H4 (cell line): ENCODE measurements around the gene RASGEF1B. TPM values are rescaled to one million over a fixed set of nuclear protein-coding genes. Genes with fewer than 3 reads are reported as not detected.

Experiments
- DNase-seq: peaks from one replicate; pipeline ENCODE4 v3.0.0-alpha.2; 2015; ENCODE audit warnings: low spot score
- total RNA-seq: library from RNA; depleted of rRNA; stranded (reverse); fragments of >200 nt; shearing (Covaris generic); gene quantifications from 2 replicates; pipeline ENCODE4 v1.2.3, GENCODE V29; 2014; rRNA removed

The RASGEF1B gene
- 0.25 and 1.1 TPM in 2 replicates for total RNA-seq

DNA sequence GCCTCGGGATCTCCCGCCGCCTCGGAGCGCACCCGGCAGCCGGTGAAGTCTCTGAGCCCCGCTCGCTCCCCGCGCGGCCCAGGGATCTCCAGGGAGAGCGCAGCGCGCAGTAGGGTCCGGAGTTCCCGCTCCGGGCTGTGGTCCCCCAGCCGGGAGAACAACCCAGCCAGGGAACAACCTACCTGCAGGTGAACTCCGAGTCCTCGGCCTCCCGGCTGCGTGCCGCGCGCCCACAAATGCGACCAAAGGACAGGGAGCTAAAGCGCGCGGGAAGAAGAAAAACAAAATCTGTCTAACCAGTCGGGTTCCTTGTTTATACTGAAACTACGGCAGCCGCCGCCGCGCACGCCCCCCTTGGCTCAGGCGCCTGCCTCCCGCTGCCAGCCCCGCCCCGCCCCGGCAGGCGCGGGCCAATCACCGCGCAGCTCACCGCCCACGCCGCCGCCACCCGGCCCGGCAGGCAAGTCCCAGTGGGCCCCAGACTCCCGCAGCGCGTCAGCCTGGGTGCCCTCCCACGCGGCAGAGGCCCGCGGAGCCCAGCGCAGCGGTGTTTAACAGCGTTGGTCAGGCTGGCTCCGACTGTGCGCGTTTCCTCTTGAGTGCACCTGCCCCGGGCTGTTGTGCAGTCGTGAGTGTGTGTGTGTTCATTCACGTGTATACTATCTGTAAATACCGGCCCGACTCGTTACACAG is at the start of gene RASGEF1B:
TSS of gene RASGEF1B (minus strand) at position 320 of the 693 bp plus-strand sequence. CDS start 12,399 bp downstream, outside the sequence.
- DNase-seq, result peak; percentile 53

DNA sequence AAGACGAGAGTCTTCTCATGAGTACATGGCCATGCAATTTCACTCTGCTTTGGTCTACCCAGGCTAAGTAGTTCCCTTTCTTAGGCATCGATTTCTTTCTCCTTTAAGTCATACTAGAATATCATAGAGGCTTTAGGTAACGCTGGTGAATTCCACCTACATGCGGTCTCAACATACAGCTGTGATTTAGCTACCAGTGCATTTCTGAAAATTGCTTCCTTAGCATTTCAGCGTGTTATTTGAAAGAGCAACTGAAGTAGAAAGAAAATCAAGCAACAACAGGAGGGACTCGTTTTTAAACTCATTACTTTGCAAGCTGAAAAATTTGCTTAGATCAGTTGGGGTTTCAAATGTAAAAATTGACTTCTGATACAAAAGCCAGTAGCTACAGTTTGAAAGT is 48.1 kb upstream of the RASGEF1B start:
- DNase-seq, result no peak

DNA sequence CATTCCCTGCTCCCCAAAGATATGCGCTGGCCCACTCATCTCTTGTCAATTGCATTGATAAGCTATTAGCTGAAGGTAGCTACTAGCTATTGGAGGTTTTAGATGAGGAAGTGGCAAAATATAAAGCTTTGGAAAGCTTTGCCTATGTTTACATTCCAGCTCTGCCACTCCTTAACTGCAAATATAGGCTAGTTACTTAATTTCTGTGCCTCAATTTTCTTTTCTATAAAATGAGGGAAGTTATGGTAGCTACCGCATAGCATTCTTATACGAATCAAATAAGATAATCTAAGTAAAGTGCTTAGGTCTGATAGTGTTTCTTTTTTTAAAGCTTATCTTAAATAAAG is 47.7 kb upstream of the RASGEF1B start:
- DNase-seq, result no peak

DNA sequence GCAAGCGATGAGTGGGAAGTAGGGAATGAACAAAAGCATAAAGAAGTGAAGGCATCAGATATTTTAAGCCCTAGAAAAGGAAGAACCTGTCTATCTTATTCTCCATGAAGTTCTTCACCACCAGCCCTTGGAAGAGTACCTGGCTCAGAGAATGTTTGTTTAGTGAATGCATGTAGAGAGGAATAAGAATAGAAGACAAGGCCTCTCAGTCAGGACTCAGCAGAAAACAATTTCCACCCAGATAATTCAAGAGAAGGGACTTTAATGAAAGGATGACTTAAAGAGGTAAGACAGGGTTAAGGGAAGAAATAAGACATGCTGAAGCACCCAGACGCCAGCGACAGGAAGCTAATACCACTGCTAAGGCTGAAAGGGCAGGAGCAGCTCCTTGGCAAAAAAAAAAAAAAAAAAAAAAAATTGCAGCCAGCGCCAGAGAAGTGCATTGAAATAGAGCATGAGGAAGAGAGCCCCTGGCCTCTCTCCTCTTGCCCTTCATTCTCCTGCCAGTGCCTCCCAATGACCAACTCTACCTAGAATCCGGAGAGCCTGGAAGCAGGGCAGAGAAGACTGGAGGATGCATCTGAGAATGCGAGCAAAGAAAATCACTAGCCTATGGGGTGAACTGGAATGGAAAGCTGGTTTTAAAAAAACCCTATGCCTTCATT is 47.2 kb upstream of the RASGEF1B start:
- no peak for DNase-seq

GRCh38 chr4:81516241-81516640 is 44.5 kb upstream of the RASGEF1B start:
- DNase-seq, result no peak

- DNase-seq, result no peak
These were observed 41.2 kb upstream of the RASGEF1B start for GRCh38 chr4:81512757-81513501.

DNA sequence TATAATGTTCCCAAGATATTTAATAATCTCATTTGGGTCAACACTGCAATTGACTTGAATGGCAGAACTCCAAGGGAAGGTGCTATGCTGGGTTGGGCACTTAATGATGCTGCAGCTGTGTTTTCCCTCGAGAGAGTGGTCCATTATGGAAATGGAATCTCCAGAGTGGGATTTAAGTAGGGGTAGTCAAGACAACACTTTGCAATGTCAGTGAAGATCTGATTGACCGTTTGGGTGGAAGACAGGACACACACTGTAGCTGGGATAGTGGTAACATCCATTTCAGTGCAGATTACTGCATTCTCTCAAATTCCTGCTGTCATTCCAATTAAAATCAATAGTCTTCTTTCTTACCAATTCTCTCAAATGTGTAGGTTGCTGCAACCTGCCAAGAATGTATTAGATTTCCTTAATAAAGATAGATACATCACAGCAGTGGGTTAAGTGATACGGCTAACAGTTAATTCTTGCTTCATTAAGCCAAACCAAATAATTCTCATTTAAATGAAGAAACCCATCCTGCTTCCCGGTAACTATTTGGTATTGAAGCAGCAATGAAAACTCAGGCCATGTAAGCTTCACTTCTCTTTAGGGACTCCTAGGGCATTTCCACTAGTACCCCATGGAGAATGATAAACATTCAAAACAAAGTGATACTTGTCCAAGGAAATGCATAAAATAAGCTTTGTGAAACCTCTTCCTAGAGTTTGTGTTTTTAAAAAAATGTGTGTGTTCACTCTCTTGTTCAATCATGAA is 40.5 kb upstream of the RASGEF1B start:
- no peak for DNase-seq

DNA sequence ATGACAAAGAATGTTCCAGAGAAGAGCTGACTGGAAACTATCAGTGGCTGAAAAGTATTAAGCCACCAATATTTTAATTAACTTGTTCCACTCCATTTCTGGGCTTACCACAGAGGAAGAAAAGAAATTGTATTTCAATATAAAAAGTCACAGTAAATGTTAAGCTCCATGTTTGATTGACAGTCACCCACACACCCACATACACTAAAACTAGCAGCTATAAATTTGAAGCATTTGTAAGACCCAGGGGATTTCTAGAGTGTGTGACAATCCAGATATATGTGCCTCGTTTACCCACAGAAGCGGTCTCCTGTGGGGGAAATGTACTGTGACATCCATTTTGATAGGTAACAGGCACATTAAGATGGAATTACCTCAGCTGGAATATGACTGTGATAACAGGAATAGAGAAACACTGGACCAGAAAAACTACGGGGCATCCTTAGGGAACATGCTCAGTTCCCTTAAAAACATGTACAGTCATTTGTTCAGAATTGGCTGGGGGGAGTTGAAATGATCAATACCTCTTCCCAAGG is 39.0 kb upstream of the RASGEF1B start:
- DNase-seq, result no peak

DNA sequence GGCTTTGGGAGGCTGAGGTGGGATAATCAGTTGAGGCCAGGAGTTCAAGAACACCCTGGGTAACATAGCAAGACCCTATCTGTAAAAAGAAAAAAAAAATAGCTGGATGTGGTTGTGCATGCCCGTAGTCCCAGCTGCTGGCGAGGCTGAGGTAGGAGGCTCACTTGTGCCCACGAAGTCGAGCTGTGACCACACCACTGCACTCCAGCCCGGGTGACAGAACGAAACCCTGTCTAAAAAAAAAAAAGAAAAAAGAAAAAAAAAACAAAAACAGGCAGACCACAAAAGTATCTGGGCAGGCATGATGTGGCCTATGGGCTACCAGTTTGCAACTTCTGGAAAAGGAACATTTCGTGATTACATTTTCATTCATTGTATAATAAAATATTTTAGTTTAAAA is 38.1 kb upstream of the RASGEF1B start:
- DNase-seq, result no peak

DNA sequence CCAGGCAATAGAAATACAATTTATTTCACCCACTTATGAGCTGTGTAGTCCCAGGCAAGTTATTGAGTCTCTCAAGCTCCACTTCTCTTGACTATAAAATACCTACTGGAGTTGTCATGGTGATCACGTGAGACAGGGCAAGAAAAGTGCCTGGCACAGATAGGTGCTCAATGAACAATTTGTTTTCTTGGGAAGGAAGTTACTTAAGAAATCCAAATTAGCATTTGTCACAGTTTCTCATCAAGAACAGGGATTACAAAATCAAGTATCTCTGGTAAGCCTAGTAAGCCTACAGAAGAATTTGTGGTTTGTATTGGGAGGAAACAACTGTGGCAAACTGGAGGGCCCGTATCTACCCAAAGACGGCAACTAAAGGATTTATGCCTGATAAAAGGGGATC is 37.5 kb upstream of the RASGEF1B start:
- DNase-seq, result no peak

GRCh38 chr4:81508411-81509185 is 36.9 kb upstream of the RASGEF1B start:
- DNase-seq, result no peak

GRCh38 chr4:81507530-81507929 is 35.8 kb upstream of the RASGEF1B start:
- no peak for DNase-seq

GRCh38 chr4:81506731-81507130 is 35.0 kb upstream of the RASGEF1B start:
- DNase-seq, result no peak

GRCh38 chr4:81505726-81506125 is 34.0 kb upstream of the RASGEF1B start:
- DNase-seq, result no peak

DNA sequence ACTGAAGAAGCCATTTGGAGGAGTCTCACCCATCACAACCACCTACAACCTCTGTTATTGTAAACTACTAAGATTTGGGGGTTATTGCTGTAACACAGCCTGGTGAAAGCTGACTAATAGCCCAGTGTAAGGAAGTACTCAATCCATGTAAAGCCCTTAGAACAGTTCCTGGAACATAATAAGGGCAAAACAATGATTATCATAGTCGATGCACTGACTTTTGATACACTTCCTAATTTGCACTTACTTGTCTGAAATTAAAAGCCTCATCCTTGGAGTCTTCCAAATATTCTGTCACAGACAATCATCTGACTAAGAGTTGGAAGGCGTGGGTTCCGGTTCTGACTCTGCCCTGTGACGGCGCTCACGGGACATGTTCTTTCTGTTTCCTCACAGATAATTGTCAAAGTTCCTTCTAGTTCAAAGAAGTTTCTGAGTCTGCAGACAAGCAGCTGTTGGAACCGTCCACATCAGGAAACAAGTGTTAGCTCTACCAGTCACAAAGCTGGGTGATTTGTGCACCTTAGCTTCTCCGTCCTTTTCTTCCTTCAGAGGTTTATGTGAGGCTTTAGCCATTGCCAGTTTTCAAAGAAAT is 33.4 kb upstream of the RASGEF1B start:
- no peak for DNase-seq

- no peak for DNase-seq
These were observed 32.7 kb upstream of the RASGEF1B start for GRCh38 chr4:81504112-81505003.

DNA sequence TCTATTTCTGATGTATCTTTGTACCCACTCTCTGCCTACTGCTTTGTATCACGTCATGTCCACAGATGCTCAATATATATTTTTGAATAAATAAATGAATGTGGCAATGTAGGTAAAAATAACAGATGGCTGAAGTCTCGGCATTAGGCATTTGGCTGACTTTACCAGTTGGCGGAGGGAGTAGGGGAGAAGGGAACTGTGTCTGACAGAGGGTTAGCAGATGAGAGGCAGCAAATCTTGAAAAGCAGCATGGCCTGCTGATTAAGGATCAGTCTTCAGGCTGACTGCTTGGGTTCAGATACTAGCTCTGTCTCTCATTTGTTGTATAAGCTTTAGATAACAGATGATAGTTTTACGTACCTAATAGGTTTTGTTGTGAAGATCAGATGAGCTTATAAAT is 31.9 kb upstream of the RASGEF1B start:
- no peak for DNase-seq

GRCh38 chr4:81502564-81502963 is 30.9 kb upstream of the RASGEF1B start:
- DNase-seq, result no peak

DNA sequence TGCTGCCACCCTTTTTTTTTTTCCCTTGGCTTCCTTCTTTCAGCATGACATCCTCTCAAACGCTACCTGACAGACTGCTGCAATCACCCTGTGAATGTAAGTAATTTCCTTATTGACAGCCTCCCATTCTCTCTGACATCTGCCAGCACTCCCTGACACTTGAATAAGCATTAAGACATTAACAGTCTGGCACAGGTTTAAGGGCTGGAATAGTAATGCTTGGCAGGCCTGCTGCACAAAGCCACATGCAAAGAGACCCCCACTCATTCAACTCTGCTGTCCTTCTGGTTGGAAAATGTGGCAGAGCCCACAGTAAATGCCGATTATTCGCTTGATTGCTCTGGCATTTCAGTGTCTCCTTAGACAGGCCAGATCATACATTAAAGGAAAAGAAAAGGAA is 28.1 kb upstream of the RASGEF1B start:
- DNase-seq, result no peak
